K562 (cell line): ENCODE data around the gene MAPK8IP2. TPM values are rescaled to one million over a fixed set of nuclear protein-coding genes. Genes with fewer than 3 reads are reported as not detected.

Source experiments
- ATAC-seq: fragments of 200-7000 bp; cut with Tn5 transposase; 3 replicates; pipeline ENCODE4 v1.9.1; 2020; ENCODE audit warnings: moderate library complexity
- BruUV-seq: library from RNA; stranded (reverse); fragments of 400-500 nt; replicated peaks from 2 replicates; lab custom pipeline; 2021; lab: Mats Ljungman, UMichigan
- CTCF ChIA-PET: fragments of 300-600 bp; formaldehyde crosslinking; extraction: SDS; loops from one replicate; lab custom pipeline; 2021; ENCODE audit warnings: low intra/inter-chr PET ratio; lab: Yijun Ruan, JAX
- POLR2A ChIA-PET: fragments of 300-600, 350-650 bp; sonication (Branson Sonifier 250); formaldehyde crosslinking; extraction: SDS; loops from one replicate; lab custom pipeline; 2021; ENCODE audit warnings: antibody characterized with exemption, inconsistent platforms; lab: Yijun Ruan, JAX
- DNase-seq, 4 experiments: peaks; one replicate each; pipeline versions ENCODE4 v3.0.0 to v3.0.0-alpha.2; 2011 to 2018; ENCODE audit warnings: low spot score in 3 of 4, mixed read lengths in 3 of 4; ENCODE audit errors: extremely low read depth in 1 of 4
- FAIRE-seq: peaks from 2 replicates; lab custom pipeline; 2011; peaks lifted over from hg19 to GRCh38; lab: Jason Lieb, UNC
- H2AFZ ChIP-seq: 2 replicates; pipeline ENCODE4 v1.6.0; 2011; ENCODE audit warnings: low read depth, low read length, control low read depth, inconsistent platforms
- H3K27ac ChIP-seq: fragments of 200-600 bp; 3 replicates; pipeline ENCODE4 v1.8.0; 2011; ENCODE audit warnings: low read depth, mild to moderate bottlenecking, control low read depth, inconsistent platforms, low read length, moderate library complexity, mixed read lengths; ENCODE audit errors: extremely low read depth
- H3K27me3 ChIP-seq, 2 experiments: fragments of 300-600 bp in 1 of 2; 2 replicates in 1 of 2; 3 replicates in 1 of 2; pipeline versions ENCODE4 v1.6.0 to v1.8.0; 2011; ENCODE audit warnings: inconsistent platforms in 2 of 2, low read length in 2 of 2, mild to moderate bottlenecking in 1 of 2, mixed read lengths in 1 of 2, moderate library complexity in 1 of 2; ENCODE audit not compliant: control insufficient read depth in 2 of 2, insufficient read depth in 2 of 2
- H3K36me3 ChIP-seq: fragments of 300-600 bp; 3 replicates; pipeline ENCODE4 v1.8.0; 2011; ENCODE audit warnings: mild to moderate bottlenecking, low read length, inconsistent platforms; ENCODE audit not compliant: control insufficient read depth, insufficient read depth
- H3K4me1 ChIP-seq, 2 experiments: fragments of 200-600 bp in 1 of 2; replicated peaks in 1 of 2; 2 replicates in 1 of 2; 3 replicates in 1 of 2; pipeline versions ENCODE4 v1.5.1 to v1.8.0; 2011; ENCODE audit warnings: inconsistent platforms in 2 of 2, low read length in 2 of 2, mild to moderate bottlenecking in 1 of 2, mixed read lengths in 1 of 2, moderate library complexity in 1 of 2; ENCODE audit not compliant: control insufficient read depth in 2 of 2, insufficient read depth in 2 of 2
- H3K4me2 ChIP-seq: 2 replicates; pipeline ENCODE4 v1.6.1; 2011; ENCODE audit warnings: low read length, control low read depth, inconsistent platforms, mixed read lengths; ENCODE audit not compliant: insufficient read depth
- H3K4me3 ChIP-seq: fragments of 200-600 bp; sonication (generic), shearing (Covaris generic); 2 replicates; pipeline ENCODE4 v1.5.1; 2016; ENCODE audit warnings: control low read depth, inconsistent platforms
- H3K79me2 ChIP-seq: fragments of 200-600 bp; 3 replicates; pipeline ENCODE4 v1.8.0; 2011; ENCODE audit warnings: low read length, inconsistent platforms; ENCODE audit not compliant: control insufficient read depth, insufficient read depth
- H3K9ac ChIP-seq, 2 experiments: 2 replicates each; pipeline versions ENCODE4 v1.6.0 to v1.6.1; 2011; ENCODE audit warnings: low read depth in 2 of 2, low read length in 2 of 2, control low read depth in 1 of 2, inconsistent platforms in 1 of 2, mild to moderate bottlenecking in 1 of 2, mixed read lengths in 1 of 2; ENCODE audit not compliant: insufficient read depth in 1 of 2
- H3K9me1 ChIP-seq: one replicate; pipeline ENCODE4 v1.6.0; 2011; ENCODE audit warnings: inconsistent platforms, mild to moderate bottlenecking, low read length, moderate library complexity; ENCODE audit not compliant: control insufficient read depth, insufficient read depth
- H3K9me3 ChIP-seq: replicated peaks from 2 replicates; pipeline ENCODE4 v1.5.1; 2011; ENCODE audit warnings: low read depth, low read length, inconsistent platforms; ENCODE audit not compliant: control insufficient read depth, insufficient read depth
- H4K20me1 ChIP-seq: replicated peaks from 2 replicates; pipeline ENCODE4 v1.6.1; 2011; ENCODE audit warnings: low read length, inconsistent platforms, mixed read lengths; ENCODE audit not compliant: control insufficient read depth, insufficient read depth
- HDAC1 ChIP-seq, 2 experiments: fragments of 450-650 bp; IDR thresholded peaks; 2 replicates each; pipeline ENCODE4 v1.6.1; 2016 to 2017; ENCODE audit warnings: inconsistent platforms in 1 of 2, mild to moderate bottlenecking in 1 of 2, moderate library complexity in 1 of 2
- HSF4 ChIP-seq: fragments of 250-450 bp; sonication (Bioruptor Pico); IDR thresholded peaks from 2 replicates; pipeline ENCODE4 v2.1.2; 2022; ENCODE audit warnings: mild to moderate bottlenecking, moderate library complexity, borderline replicate concordance
- JUNB ChIP-seq: fragments of 450-650 bp; formaldehyde crosslinking; conservative IDR thresholded peaks from 2 replicates; pipeline ENCODE4 v1.4.0; 2020; ENCODE audit warnings: mild to moderate bottlenecking
- KDM4B ChIP-seq, 2 experiments: fragments of 450-650 bp in 1 of 2; sonication (generic) in 1 of 2; IDR thresholded peaks; 2 replicates each; pipeline ENCODE4 v1.6.1; 2016 to 2017; ENCODE audit warnings: borderline replicate concordance in 2 of 2, antibody characterized with exemption in 1 of 2, low read depth in 1 of 2, mild to moderate bottlenecking in 1 of 2
- KLF6 ChIP-seq: fragments of 250-450 bp; sonication (Bioruptor Pico); IDR thresholded peaks from 2 replicates; pipeline ENCODE4 v1.4.0; 2020; ENCODE audit warnings: mild to moderate bottlenecking, moderate library complexity, borderline replicate concordance
- NEUROD1 ChIP-seq: fragments of 150-350 bp; IDR thresholded peaks from 2 replicates; pipeline ENCODE4 v1.6.1; 2014; ENCODE audit warnings: borderline replicate concordance, low read length, low read depth; ENCODE audit not compliant: partially characterized antibody
- PCBP2 ChIP-seq: fragments of 200-400 bp; formaldehyde crosslinking; IDR thresholded peaks from 2 replicates; pipeline ENCODE4 v1.6.1; 2018; ENCODE audit warnings: low read length, low read depth, mild to moderate bottlenecking, moderate library complexity; ENCODE audit not compliant: poor library complexity, severe bottlenecking
- RBM15 ChIP-seq: fragments of 200-400 bp; formaldehyde crosslinking; IDR thresholded peaks from 2 replicates; pipeline ENCODE4 v1.6.1; 2018; ENCODE audit warnings: mild to moderate bottlenecking, low read length, moderate library complexity; ENCODE audit not compliant: insufficient read depth
- RBM25 ChIP-seq: fragments of 200-400 bp; formaldehyde crosslinking; IDR thresholded peaks from 2 replicates; pipeline ENCODE4 v1.6.1; 2018; ENCODE audit warnings: low read length, low read depth, moderate library complexity; ENCODE audit not compliant: severe bottlenecking
- SP2 ChIP-seq: IDR thresholded peaks from 2 replicates; pipeline ENCODE4 v1.6.1; 2011; ENCODE audit warnings: mild to moderate bottlenecking, low read depth, low read length, moderate library complexity; ENCODE audit not compliant: poor library complexity, severe bottlenecking; ENCODE audit errors: extremely low read depth
- TCF7L2 ChIP-seq: fragments of 150-350 bp; IDR thresholded peaks from 2 replicates; pipeline ENCODE4 v1.6.1; 2016; ENCODE audit warnings: low read depth, mild to moderate bottlenecking, low read length, moderate library complexity
- TFAM ChIP-seq: fragments of 250-450 bp; sonication (Bioruptor Pico); conservative IDR thresholded peaks from 2 replicates; pipeline ENCODE4 v1.5.0; 2021; ENCODE audit warnings: mild to moderate bottlenecking, moderate library complexity
- ZNF347 ChIP-seq: fragments of 450-650 bp; formaldehyde crosslinking; IDR thresholded peaks from 2 replicates; pipeline ENCODE4 v1.4.0; 2020; ENCODE audit warnings: low read depth, mild to moderate bottlenecking, moderate library complexity
- WGBS: fragments of 100-300 bp; shearing (Covaris generic); methylation state at CpG from one replicate; pipeline ENCODE4 v1.1.6; 2016; ENCODE audit warnings: low coverage, mixed read lengths; ENCODE audit not compliant: insufficient coverage; ENCODE audit errors: missing lambda C conversion rate; 5-methylcytosine and 5-hydroxymethylcytosine counted together
- in situ Hi-C: fragments of 300-500 bp; cut with MboI; formaldehyde crosslinking; loops from 4 replicates; pipeline ENCODE4 v1.15.0; 2018; ENCODE audit warnings: inconsistent platforms, mixed read lengths
- intact Hi-C: fragments of 100-400 bp; cut with micrococcal nuclease; formaldehyde crosslinking; loops from 2 replicates; pipeline ENCODE4 v1.14.2; 2022
- polyA plus RNA-seq, 8 experiments: library from polyadenylated mRNA; depleted of rRNA in 4 of 8; stranded (reverse) in 5 of 8; unstranded in 3 of 8; fragments of >200 nt; fragmentation: Nextera tagmentation in 2 of 8; fragmentation: Illumina TruSeq in 1 of 8; extraction: Ambion mirVana in 2 of 8; extraction: Trizol in 1 of 8; gene quantifications; 2 replicates each; pipeline versions ENCODE4 v1.2.1 to v1.2.3, GENCODE V29; 2011 to 2014; ENCODE audit warnings: inconsistent platforms in 1 of 8, missing spikeins in 1 of 8
- total RNA-seq, 7 experiments: library from RNA; depleted of rRNA in 6 of 7; stranded (reverse); fragments of >200 nt in 6 of 7; fragmentation: Illumina TruSeq in 2 of 7; extraction: Trizol in 2 of 7; gene quantifications; 2 replicates each; pipeline versions ENCODE4 v1.2.1 to v1.2.3, GENCODE V29; 2011 to 2021; ENCODE audit warnings: low replicate concordance in 1 of 7
- TF ChIP-seq, protein P1 (sequence below): fragments of 250-450 bp; sonication (Bioruptor Pico); IDR thresholded peaks from 2 replicates; pipeline ENCODE4 v1.8.0; 2022; ENCODE audit warnings: inconsistent platforms

The MAPK8IP2 gene
- total and polyA plus RNA-seq, 9 of the 15 experiments (the other 6 are each of a cell fraction or from before 2014, with no cell fraction given) = 0.01 to 0.47 (median 0.07) TPM; not detected in 2

DNA sequence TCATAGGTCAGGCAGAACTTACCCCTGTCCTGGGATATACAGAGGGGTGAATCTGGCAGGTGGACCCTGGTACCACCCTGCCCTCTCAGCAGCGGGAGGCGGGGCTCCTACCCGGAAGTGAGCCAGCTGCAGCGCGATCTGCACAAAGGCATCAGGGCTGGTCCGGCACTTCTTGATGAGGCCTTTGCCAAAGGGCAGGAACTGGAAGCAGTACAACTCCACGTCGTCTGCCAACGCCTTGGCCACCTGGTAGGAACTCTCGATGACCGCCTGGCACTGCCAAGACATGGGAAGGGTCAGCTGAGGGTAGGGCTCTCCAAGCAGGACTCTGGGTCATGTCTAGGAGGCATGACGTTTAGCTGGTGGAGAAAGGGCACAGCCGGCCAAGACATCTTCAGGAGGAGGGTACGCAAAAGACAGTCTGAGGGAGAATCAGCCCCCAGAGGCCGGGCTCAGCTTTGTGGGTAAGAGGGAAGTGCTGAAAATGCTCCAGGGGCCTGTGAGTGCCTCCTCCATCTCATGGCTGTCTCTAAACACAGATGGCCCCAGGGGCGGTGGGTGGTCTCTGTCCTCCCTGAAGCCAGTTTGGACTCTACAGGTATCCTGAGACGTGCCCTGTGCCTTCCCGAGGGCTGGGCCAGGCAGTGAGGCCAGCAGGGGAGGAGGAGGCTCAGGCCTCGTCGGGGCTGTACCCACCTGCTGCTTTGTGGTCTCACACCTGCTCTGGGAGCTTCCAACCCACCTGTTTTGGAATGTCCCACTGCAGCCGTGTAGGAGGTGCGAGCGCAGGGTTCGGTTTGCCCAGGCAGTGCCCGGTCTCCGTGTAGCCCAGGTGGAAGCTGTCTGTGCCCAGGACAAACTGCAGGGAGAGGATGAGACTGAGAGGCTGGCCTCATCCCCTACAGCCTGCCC, 29.1 kb upstream of the MAPK8IP2 start:
- DNase-seq (no peak), ATAC-seq (no peak), FAIRE-seq (no peak)
- H3K36me3 ChIP-seq = no peaks in the 10 kb centered on the region
- in situ Hi-C loops = no loop called here
- H3K9me3 ChIP-seq = no peaks in the 10 kb centered on the region
- POLR2A ChIA-PET = interaction anchor here (0.7 kb wide), 1 partner anchor 18 kb away, joined by 3 read pairs; no protein-coding TSS in a partner anchor
- no peaks in the 10 kb centered on the region for H3K9me1 ChIP-seq
- H3K79me2 ChIP-seq = no peaks in the 10 kb centered on the region
- TF ChIP-seq TFAM (CRISPR knock-in tag) (no peak), RBM25 (no peak), HSF4 (CRISPR knock-in tag) (no peak), NEUROD1 (no peak), JUNB (CRISPR knock-in tag) (no peak), PCBP2 (no peak), HDAC1 (IDR thresholded peaks at IDR 0.05) (no peak), KLF6 (no peak), ZNF347 (CRISPR knock-in tag) (no peak), RBM15 (no peak), KDM4B (IDR thresholded peaks at IDR 0.05; ENCODE audit: borderline replicate concordance in 2 of 2, low read depth in 1 of 2) (no peak), SP2 (no peak), TCF7L2 (no peak)
- TF ChIP-seq, protein P1, sequence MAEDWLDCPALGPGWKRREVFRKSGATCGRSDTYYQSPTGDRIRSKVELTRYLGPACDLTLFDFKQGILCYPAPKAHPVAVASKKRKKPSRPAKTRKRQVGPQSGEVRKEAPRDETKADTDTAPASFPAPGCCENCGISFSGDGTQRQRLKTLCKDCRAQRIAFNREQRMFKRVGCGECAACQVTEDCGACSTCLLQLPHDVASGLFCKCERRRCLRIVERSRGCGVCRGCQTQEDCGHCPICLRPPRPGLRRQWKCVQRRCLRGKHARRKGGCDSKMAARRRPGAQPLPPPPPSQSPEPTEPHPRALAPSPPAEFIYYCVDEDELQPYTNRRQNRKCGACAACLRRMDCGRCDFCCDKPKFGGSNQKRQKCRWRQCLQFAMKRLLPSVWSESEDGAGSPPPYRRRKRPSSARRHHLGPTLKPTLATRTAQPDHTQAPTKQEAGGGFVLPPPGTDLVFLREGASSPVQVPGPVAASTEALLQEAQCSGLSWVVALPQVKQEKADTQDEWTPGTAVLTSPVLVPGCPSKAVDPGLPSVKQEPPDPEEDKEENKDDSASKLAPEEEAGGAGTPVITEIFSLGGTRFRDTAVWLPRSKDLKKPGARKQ (CRISPR knock-in tag) = no peak
- H4K20me1 ChIP-seq = no peaks in the 10 kb centered on the region
- intact Hi-C loops = no loop called here
- 63% methylated on average over 23 of the region's 26 CpGs for WGBS
- no TSS peak for BruUV-seq
- H3K27ac ChIP-seq = no peak overlapping the region
- no peak overlapping the region for H3K4me2 ChIP-seq
- peaks cover 0 to 10% of the 10 kb centered on the region in 2 experiments; a peak in 3 of 5 replicates for H3K4me1 ChIP-seq
- CTCF ChIA-PET = no interaction called here
- H3K27me3 ChIP-seq = no peaks in the 10 kb centered on the region
- H3K4me3 ChIP-seq = no peak overlapping the region
- H3K9ac ChIP-seq = peak overlapping the region in 1 of 2 experiments; percentile 26; a peak in 1 of 4 replicates
- no peak overlapping the region for H2AFZ ChIP-seq
